NB4 (cell line): ENCODE results near the gene FER.

Source experiments
- POLR2A ChIP-seq: IDR thresholded peaks from 2 replicates; pipeline ENCODE4 v1.6.1; 2011; ENCODE audit warnings: mild to moderate bottlenecking; ENCODE audit not compliant: insufficient read length; ENCODE audit errors: extremely low read depth
- TF ChIP-seq, protein P1 (sequence below): IDR thresholded peaks from one replicate; pipeline ENCODE4 v1.5.1; 2012; ENCODE audit warnings: low read depth, low read length

DNA sequence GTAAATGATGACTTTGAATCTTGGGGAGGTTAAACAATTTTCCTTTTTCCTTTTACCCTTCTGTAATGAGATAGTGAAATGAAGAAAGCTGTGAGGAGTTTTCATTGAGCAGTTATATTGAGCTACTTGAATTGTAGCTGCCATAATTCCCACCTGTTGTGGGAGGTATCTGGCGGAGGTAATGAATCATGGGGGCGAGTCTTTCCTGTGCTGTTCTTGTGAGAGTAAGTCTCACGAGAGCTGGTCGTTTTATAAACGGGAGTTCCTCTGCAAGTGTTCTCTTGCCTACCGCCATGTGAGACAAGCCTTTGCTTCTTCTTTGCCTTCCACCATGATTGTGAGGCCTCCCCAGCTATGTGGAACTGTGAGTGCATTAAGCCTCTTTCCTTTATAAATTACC lies 258.4 kb downstream of the FER start:
- TF ChIP-seq, protein P1, sequence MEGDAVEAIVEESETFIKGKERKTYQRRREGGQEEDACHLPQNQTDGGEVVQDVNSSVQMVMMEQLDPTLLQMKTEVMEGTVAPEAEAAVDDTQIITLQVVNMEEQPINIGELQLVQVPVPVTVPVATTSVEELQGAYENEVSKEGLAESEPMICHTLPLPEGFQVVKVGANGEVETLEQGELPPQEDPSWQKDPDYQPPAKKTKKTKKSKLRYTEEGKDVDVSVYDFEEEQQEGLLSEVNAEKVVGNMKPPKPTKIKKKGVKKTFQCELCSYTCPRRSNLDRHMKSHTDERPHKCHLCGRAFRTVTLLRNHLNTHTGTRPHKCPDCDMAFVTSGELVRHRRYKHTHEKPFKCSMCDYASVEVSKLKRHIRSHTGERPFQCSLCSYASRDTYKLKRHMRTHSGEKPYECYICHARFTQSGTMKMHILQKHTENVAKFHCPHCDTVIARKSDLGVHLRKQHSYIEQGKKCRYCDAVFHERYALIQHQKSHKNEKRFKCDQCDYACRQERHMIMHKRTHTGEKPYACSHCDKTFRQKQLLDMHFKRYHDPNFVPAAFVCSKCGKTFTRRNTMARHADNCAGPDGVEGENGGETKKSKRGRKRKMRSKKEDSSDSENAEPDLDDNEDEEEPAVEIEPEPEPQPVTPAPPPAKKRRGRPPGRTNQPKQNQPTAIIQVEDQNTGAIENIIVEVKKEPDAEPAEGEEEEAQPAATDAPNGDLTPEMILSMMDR = no peak
- no peak for TF ChIP-seq POLR2A
